HepG2 (cell line): Measurements from ENCODE around the gene HDHD3. TPM values are rescaled to one million over a fixed set of nuclear protein-coding genes. Genes with fewer than 3 reads are reported as not detected.
A peak's percentile ranks its signal among the peaks of the same experiment; 100 is the strongest.

ENCODE experiments used
- ADNP ChIP-seq: sonication (generic); formaldehyde crosslinking; IDR thresholded peaks from 2 replicates; pipeline ENCODE4 v1.4.0; 2020; ENCODE audit warnings: missing genetic modification reagents
- CHCHD3 ChIP-seq: sonication (generic); formaldehyde crosslinking; IDR thresholded peaks from 2 replicates; pipeline ENCODE4 v1.8.0; 2022; ENCODE audit warnings: mild to moderate bottlenecking, missing genetic modification reagents, moderate library complexity
- FOXA3 ChIP-seq: IDR thresholded peaks from 2 replicates; pipeline ENCODE4 v1.6.1; 2016; ENCODE audit warnings: missing genetic modification reagents, missing compliant biosample characterization
- IKZF4 ChIP-seq: sonication (generic); formaldehyde crosslinking; IDR thresholded peaks from 2 replicates; pipeline ENCODE4 v1.5.1; 2020; ENCODE audit warnings: borderline replicate concordance, mild to moderate bottlenecking, low read depth, missing genetic modification reagents; ENCODE audit errors: not compliant biosample characterization
- MED8 ChIP-seq: sonication (generic); formaldehyde crosslinking; IDR thresholded peaks from 2 replicates; pipeline ENCODE4 v1.8.1; 2023; ENCODE audit warnings: mild to moderate bottlenecking, missing genetic modification reagents; ENCODE audit not compliant: insufficient replicate concordance
- PHF21A ChIP-seq: sonication (generic); formaldehyde crosslinking; IDR thresholded peaks from 2 replicates; pipeline ENCODE4 v1.5.0; 2020; ENCODE audit warnings: mild to moderate bottlenecking, missing genetic modification reagents
- PLSCR1 ChIP-seq: sonication (generic); formaldehyde crosslinking; IDR thresholded peaks from 2 replicates; pipeline ENCODE4 v1.5.0; 2020; ENCODE audit warnings: missing genetic modification reagents, mild to moderate bottlenecking, borderline replicate concordance
- RFXAP ChIP-seq: sonication (generic); formaldehyde crosslinking; IDR thresholded peaks from 2 replicates; pipeline ENCODE4 v1.4.0; 2020; ENCODE audit warnings: missing genetic modification reagents, borderline replicate concordance
- SUZ12 ChIP-seq: fragments of 150-350 bp; IDR thresholded peaks from 2 replicates; pipeline ENCODE4 v1.6.1; 2014; ENCODE audit warnings: low read depth, low read length
- TBX3 ChIP-seq: fragments of 450-650 bp; IDR thresholded peaks from 2 replicates; pipeline ENCODE4 v1.6.1; 2017; ENCODE audit warnings: antibody characterized with exemption, mild to moderate bottlenecking, inconsistent platforms, borderline replicate concordance
- TCF7L2 ChIP-seq: IDR thresholded peaks from 2 replicates; pipeline ENCODE4 v1.6.1; 2011; ENCODE audit warnings: mild to moderate bottlenecking, low read depth, low read length, moderate library complexity
- YEATS2 ChIP-seq: sonication (generic); formaldehyde crosslinking; IDR thresholded peaks from 2 replicates; pipeline ENCODE4 v1.4.0; 2020; ENCODE audit warnings: missing genetic modification reagents, borderline replicate concordance
- ZNF274 ChIP-seq: sonication (generic); formaldehyde crosslinking; IDR thresholded peaks from 2 replicates; pipeline ENCODE4 v1.5.1; 2020; ENCODE audit warnings: mild to moderate bottlenecking, missing genetic modification reagents
- ZNF580 ChIP-seq: IDR thresholded peaks from 2 replicates; pipeline ENCODE4 v1.6.1; 2016; ENCODE audit warnings: low read depth, borderline replicate concordance
- ZNF7 ChIP-seq: IDR thresholded peaks from 2 replicates; pipeline ENCODE4 v1.6.1; 2016; ENCODE audit warnings: missing biosample characterization, missing genetic modification reagents
- polyA plus RNA-seq, 8 experiments: library from polyadenylated mRNA; depleted of rRNA in 3 of 8; stranded (reverse) in 7 of 8; unstranded in 1 of 8; fragments of >200 nt; fragmentation: Illumina TruSeq in 4 of 8; extraction: Trizol in 4 of 8; gene quantifications; 2 replicates each; pipeline versions ENCODE4 v1.2.1 to v1.2.3, GENCODE V29; 2011 to 2016; ENCODE audit warnings: low read depth in 4 of 8, missing spikeins in 1 of 8, mixed read lengths in 1 of 8; ENCODE audit not compliant: insufficient read depth in 1 of 8
- total RNA-seq, 5 experiments: library from RNA; depleted of rRNA; stranded (reverse); fragments of >200 nt; fragmentation: Illumina TruSeq; extraction: Trizol; gene quantifications; 2 replicates each; pipeline ENCODE4 v1.2.3, GENCODE V29; 2016; ENCODE audit warnings: low read depth in 1 of 5
- TF ChIP-seq, protein P1 (sequence below): sonication (generic); formaldehyde crosslinking; IDR thresholded peaks from 2 replicates; pipeline ENCODE4 v1.5.1; 2020; ENCODE audit warnings: mild to moderate bottlenecking, missing genetic modification reagents, borderline replicate concordance
- TF ChIP-seq, protein P2 (sequence below): sonication (generic); formaldehyde crosslinking; IDR thresholded peaks from 2 replicates; pipeline ENCODE4 v1.4.0; 2020; ENCODE audit warnings: missing genetic modification reagents, borderline replicate concordance
- TF ChIP-seq, protein P3 (sequence below): sonication (generic); formaldehyde crosslinking; IDR thresholded peaks from 2 replicates; pipeline ENCODE4 v1.4.0; 2020; ENCODE audit warnings: missing genetic modification reagents

The HDHD3 gene
- total and polyA plus RNA-seq, 2 of the 13 experiments (the other 11 are each of a cell fraction or from before 2014, with no cell fraction given): 23.1 to 38.5 TPM

DNA sequence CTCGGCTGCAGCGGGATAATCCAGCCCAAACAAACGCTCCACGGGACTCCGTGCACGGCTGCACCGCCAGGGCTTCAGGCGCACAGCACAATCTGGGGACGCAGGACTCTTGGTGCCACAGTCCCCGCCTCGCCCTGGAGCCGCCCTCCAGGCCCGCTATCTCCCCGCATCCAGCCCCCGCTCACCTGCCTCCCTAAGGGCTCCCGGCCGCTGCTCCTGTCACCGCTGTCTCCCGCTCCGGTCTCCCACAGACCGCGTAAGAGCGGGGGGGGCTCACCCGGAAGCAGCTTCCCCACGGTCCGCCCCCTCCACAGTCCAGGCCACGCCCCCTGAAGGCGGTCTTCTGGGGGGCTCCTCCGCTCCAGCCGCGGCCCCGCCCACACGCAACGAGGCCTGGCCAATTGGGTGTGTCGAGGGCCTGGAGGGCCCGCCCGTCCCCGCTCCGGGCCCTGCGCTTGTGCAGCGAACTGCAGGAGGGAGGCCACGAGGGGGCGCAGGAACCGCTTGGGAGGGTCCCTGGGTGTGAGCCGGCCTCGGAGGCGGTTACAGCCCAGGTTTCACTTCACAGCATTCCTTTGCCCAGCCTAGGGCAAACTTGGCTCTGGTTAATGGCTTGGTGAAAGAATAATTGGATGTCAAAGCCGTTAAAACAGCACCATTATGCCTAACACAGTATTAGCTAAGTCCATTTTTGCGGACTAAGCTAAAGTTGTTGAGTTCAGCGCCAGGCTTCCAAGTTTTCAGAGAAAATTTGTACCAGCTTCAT is 24.4 kb upstream of the HDHD3 start, which contains the start of gene ALAD (continued):
- TF ChIP-seq ZNF274 (CRISPR knock-in tag): no peak; the same call in none of the 2 replicates
- TF ChIP-seq SUZ12: no peak
- peak; percentile 91 for TF ChIP-seq PHF21A (CRISPR knock-in tag)
- peak; percentile 22 for TF ChIP-seq IKZF4
- no peak for TF ChIP-seq MED8 (CRISPR knock-in tag)
- no peak for TF ChIP-seq TCF7L2
- TF ChIP-seq YEATS2 (CRISPR knock-in tag): peak; percentile 82; the same call in 1 of the 2 replicates
- TF ChIP-seq TBX3: no peak
- TF ChIP-seq FOXA3: peak; percentile 29
- TF ChIP-seq ADNP: no peak
- no peak for TF ChIP-seq PLSCR1 (CRISPR knock-in tag)
- TF ChIP-seq ZNF7 (CRISPR knock-in tag): no peak
- TF ChIP-seq CHCHD3 (CRISPR knock-in tag): no peak
- TF ChIP-seq, protein P1, sequence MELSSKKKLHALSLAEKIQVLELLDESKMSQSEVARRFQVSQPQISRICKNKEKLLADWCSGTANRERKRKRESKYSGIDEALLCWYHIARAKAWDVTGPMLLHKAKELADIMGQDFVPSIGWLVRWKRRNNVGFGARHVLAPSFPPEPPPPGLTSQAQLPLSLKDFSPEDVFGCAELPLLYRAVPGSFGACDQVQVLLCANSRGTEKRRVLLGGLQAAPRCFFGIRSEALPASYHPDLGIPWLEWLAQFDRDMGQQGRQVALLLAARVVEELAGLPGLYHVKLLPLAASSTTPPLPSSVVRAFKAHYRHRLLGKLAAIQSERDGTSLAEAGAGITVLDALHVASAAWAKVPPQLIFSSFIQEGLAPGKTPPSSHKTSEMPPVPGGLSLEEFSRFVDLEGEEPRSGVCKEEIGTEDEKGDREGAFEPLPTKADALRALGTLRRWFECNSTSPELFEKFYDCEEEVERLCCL (CRISPR knock-in tag): no peak
- TF ChIP-seq RFXAP (CRISPR knock-in tag): peak; percentile 83; the same call in 1 of the 2 replicates
- TF ChIP-seq ZNF580 (CRISPR knock-in tag): peak; percentile 89
- TF ChIP-seq, protein P2, sequence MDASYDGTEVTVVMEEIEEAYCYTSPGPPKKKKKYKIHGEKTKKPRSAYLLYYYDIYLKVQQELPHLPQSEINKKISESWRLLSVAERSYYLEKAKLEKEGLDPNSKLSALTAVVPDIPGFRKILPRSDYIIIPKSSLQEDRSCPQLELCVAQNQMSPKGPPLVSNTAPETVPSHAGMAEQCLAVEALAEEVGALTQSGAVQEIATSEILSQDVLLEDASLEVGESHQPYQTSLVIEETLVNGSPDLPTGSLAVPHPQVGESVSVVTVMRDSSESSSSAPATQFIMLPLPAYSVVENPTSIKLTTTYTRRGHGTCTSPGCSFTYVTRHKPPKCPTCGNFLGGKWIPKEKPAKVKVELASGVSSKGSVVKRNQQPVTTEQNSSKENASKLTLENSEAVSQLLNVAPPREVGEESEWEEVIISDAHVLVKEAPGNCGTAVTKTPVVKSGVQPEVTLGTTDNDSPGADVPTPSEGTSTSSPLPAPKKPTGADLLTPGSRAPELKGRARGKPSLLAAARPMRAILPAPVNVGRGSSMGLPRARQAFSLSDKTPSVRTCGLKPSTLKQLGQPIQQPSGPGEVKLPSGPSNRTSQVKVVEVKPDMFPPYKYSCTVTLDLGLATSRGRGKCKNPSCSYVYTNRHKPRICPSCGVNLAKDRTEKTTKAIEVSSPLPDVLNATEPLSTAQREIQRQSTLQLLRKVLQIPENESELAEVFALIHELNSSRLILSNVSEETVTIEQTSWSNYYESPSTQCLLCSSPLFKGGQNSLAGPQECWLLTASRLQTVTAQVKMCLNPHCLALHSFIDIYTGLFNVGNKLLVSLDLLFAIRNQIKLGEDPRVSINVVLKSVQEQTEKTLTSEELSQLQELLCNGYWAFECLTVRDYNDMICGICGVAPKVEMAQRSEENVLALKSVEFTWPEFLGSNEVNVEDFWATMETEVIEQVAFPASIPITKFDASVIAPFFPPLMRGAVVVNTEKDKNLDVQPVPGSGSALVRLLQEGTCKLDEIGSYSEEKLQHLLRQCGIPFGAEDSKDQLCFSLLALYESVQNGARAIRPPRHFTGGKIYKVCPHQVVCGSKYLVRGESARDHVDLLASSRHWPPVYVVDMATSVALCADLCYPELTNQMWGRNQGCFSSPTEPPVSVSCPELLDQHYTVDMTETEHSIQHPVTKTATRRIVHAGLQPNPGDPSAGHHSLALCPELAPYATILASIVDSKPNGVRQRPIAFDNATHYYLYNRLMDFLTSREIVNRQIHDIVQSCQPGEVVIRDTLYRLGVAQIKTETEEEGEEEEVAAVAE (CRISPR knock-in tag): no peak; the same call in 1 of the 2 replicates
- TF ChIP-seq, protein P3, sequence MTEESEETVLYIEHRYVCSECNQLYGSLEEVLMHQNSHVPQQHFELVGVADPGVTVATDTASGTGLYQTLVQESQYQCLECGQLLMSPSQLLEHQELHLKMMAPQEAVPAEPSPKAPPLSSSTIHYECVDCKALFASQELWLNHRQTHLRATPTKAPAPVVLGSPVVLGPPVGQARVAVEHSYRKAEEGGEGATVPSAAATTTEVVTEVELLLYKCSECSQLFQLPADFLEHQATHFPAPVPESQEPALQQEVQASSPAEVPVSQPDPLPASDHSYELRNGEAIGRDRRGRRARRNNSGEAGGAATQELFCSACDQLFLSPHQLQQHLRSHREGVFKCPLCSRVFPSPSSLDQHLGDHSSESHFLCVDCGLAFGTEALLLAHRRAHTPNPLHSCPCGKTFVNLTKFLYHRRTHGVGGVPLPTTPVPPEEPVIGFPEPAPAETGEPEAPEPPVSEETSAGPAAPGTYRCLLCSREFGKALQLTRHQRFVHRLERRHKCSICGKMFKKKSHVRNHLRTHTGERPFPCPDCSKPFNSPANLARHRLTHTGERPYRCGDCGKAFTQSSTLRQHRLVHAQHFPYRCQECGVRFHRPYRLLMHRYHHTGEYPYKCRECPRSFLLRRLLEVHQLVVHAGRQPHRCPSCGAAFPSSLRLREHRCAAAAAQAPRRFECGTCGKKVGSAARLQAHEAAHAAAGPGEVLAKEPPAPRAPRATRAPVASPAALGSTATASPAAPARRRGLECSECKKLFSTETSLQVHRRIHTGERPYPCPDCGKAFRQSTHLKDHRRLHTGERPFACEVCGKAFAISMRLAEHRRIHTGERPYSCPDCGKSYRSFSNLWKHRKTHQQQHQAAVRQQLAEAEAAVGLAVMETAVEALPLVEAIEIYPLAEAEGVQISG (CRISPR knock-in tag): peak; percentile 78
